Right cardiac atrium (tissue), 5 donors: Measurements from ENCODE around the gene EMB. TPM values are rescaled to one million over a fixed set of nuclear protein-coding genes. Genes with fewer than 3 reads are reported as not detected.
A peak's percentile ranks its signal among the peaks of the same experiment; 100 is the strongest.
"Not testable (repeated sequence)": the region's sequence is repeated elsewhere in the genome, so short reads cannot be mapped to it uniquely, and the experiment has no call there.

Source experiments
- ATAC-seq, 2 donors: fragments of 200-7000 bp; cut with Tn5 transposase; one replicate each; pipeline versions ENCODE4 v1.8.0 to v1.9.1; 2020; ENCODE audit warnings: moderate library complexity in 2 of 2, mild to moderate bottlenecking in 1 of 2
- DNase-seq, 3 donors: peaks; one replicate each; pipeline ENCODE4 v3.0.0-alpha.2; 2020
- H3K27ac ChIP-seq: one replicate; pipeline ENCODE4 v1.5.1; 2013; ENCODE audit warnings: mild to moderate bottlenecking, low read length, control low read depth, moderate library complexity
- H3K27me3 ChIP-seq: one replicate; pipeline ENCODE4 v1.6.1; 2013; ENCODE audit not compliant: control insufficient read depth, insufficient read depth
- H3K4me1 ChIP-seq: one replicate; pipeline ENCODE4 v1.6.1; 2013; ENCODE audit warnings: low read length; ENCODE audit not compliant: control insufficient read depth, insufficient read depth
- H3K4me3 ChIP-seq: one replicate; pipeline ENCODE4 v1.5.1; 2013; ENCODE audit warnings: low read length, control low read depth
- H3K9me3 ChIP-seq: one replicate; pipeline ENCODE4 v1.6.1; 2013; ENCODE audit warnings: low read length; ENCODE audit not compliant: control insufficient read depth
- WGBS: extraction: QIAGEN DNeasy Blood & Tissue Kit; methylation state at CpG from one replicate; pipeline ENCODE4 v1.1.7; 2013; 5-methylcytosine and 5-hydroxymethylcytosine counted together
- intact Hi-C, 4 donors: fragments of 100-400 bp; cut with DNase I; formaldehyde crosslinking; loops; one replicate each; pipeline versions ENCODE4 v1.11.0 to v1.14.0; 2022 to 2023
- polyA plus RNA-seq: library from polyadenylated mRNA; stranded (reverse); fragments of 200-250 nt; gene quantifications from one replicate; pipeline ENCODE4 v1.2.3, GENCODE V29; 2013
- total RNA-seq, 4 donors: library from RNA; stranded (reverse); fragmentation: NEBNext Ultra II Directional; extraction: Animal tissue kit (Norgen Biotek cat#: 25700); gene quantifications; one replicate each; pipeline ENCODE4 v1.2.1, GENCODE V29; 2021
- donor health status: healthy with polysubstance abuse.
- donor health status: DM: no; HTN: yes; CAD: no.
- donor health status: DM: no; HTN: no; CAD: no.
- donor health status: DM: no; HTN: yes; CAD: no; lungs with severe emphysema.
- donor health status: DM: yes; HTN: yes; CAD: no.

The EMB gene
- total and polyA plus RNA-seq, 5 donors, result 3.7 to 9.2 (median 6.8) TPM

- H3K4me3 ChIP-seq, result no peak overlapping the region
- intact Hi-C loops, result no loop called here
- ATAC-seq, result no peak
- no peaks in the 10 kb centered on the region for H3K4me1 ChIP-seq
- H3K27me3 ChIP-seq, result no peaks in the 10 kb centered on the region
- no peak overlapping the region for H3K27ac ChIP-seq
- H3K9me3 ChIP-seq, result no peaks in the 10 kb centered on the region
- DNase-seq, result no peak
Observed at GRCh38 chr5:50447228-50447627, 6.1 kb upstream of the EMB start.

- Histone ChIP-seq H3K4me3 (no peak overlapping the region), H3K4me1 (no peaks in the 10 kb centered on the region), H3K27me3 (no peaks in the 10 kb centered on the region), H3K27ac (no peak overlapping the region), H3K9me3 (no peaks in the 10 kb centered on the region)
- 79% methylated on average over 6 of the region's 6 CpGs for WGBS
- intact Hi-C loops, result no loop called here
- DNase-seq (no peak), ATAC-seq (no peak)
Observed at GRCh38 chr5:50445296-50445949, 4.3 kb upstream of the EMB start.

GRCh38 chr5:50442559-50443539 lies 1.8 kb upstream of the EMB start:
- H3K4me1 ChIP-seq, ATAC-seq, H3K4me3 ChIP-seq, H3K27me3 ChIP-seq, H3K9me3 ChIP-seq, intact Hi-C loops, DNase-seq, H3K27ac ChIP-seq: not testable (repeated sequence)
- 38% methylated on average over 3 of the region's 4 CpGs for WGBS

GRCh38 chr5:50441493-50441955 lies 436 bp upstream of the EMB start:
- Histone ChIP-seq H3K4me1 (no peaks in the 10 kb centered on the region), H3K27ac (no peak overlapping the region), H3K9me3 (no peaks in the 10 kb centered on the region), H3K27me3 (no peaks in the 10 kb centered on the region), H3K4me3 (peak overlapping the region; percentile 43)
- ATAC-seq (no peak), DNase-seq (no peak)
- intact Hi-C loops, result no loop called here
- 18% methylated on average over 9 of the region's 9 CpGs for WGBS

GRCh38 chr5:50439221-50439620 lies 1.9 kb downstream of the EMB start:
- no peak overlapping the region for H3K4me3 ChIP-seq
- H3K4me1 ChIP-seq, result no peaks in the 10 kb centered on the region
- H3K9me3 ChIP-seq, result no peaks in the 10 kb centered on the region
- 70% methylated on average over 3 of the region's 3 CpGs for WGBS
- DNase-seq, result no peak
- no peaks in the 10 kb centered on the region for H3K27me3 ChIP-seq
- H3K27ac ChIP-seq, result no peak overlapping the region
- intact Hi-C loops, result no loop called here
- no peak for ATAC-seq

GRCh38 chr5:50438060-50438459 lies 3.0 kb downstream of the EMB start:
- DNase-seq, H3K27ac ChIP-seq, intact Hi-C loops, H3K4me3 ChIP-seq, ATAC-seq, H3K4me1 ChIP-seq, H3K27me3 ChIP-seq, H3K9me3 ChIP-seq: not testable (repeated sequence)
- 68% methylated on average over 2 of the region's 3 CpGs for WGBS

- 85% methylated on average over 3 of the region's 3 CpGs for WGBS
- no peaks in the 10 kb centered on the region for H3K9me3 ChIP-seq
Observed at GRCh38 chr5:50435168-50435567, 5.9 kb downstream of the EMB start.

GRCh38 chr5:50431133-50431904 lies 9.8 kb downstream of the EMB start:
- 31% methylated on average over 3 of the region's 3 CpGs for WGBS
- H3K4me1 ChIP-seq, H3K27ac ChIP-seq, DNase-seq, ATAC-seq, H3K9me3 ChIP-seq, H3K4me3 ChIP-seq, intact Hi-C loops, H3K27me3 ChIP-seq: not testable (repeated sequence)

More at GRCh38 chr5:50435168-50435567, 5.9 kb downstream of the EMB start:
- DNase-seq, result no peak
- H3K27me3 ChIP-seq, result no peaks in the 10 kb centered on the region
- intact Hi-C loops, result no loop called here
- H3K4me3 ChIP-seq, result no peak overlapping the region
- no peak for ATAC-seq
- no peak overlapping the region for H3K27ac ChIP-seq
- H3K4me1 ChIP-seq, result no peaks in the 10 kb centered on the region

GRCh38 chr5:50423100-50423799 lies 17.8 kb downstream of the EMB start:
- H3K27ac ChIP-seq, ATAC-seq: not testable (repeated sequence)
- WGBS, result 80% methylated on average over 3 of the region's 3 CpGs

GRCh38 chr5:50421184-50421950 lies 19.7 kb downstream of the EMB start:
- DNase-seq, H3K27me3 ChIP-seq, H3K9me3 ChIP-seq, ATAC-seq, intact Hi-C loops, H3K27ac ChIP-seq, H3K4me1 ChIP-seq, H3K4me3 ChIP-seq: not testable (repeated sequence)
- WGBS, result 81% methylated on average over 7 of the region's 7 CpGs

More at GRCh38 chr5:50423100-50423799, 17.8 kb downstream of the EMB start:
- H3K4me1 ChIP-seq, DNase-seq, H3K27me3 ChIP-seq, H3K4me3 ChIP-seq, intact Hi-C loops, H3K9me3 ChIP-seq: not testable (repeated sequence)
